A673 (cell line): ENCODE data around the gene TPSD1. TPM values are rescaled to one million over a fixed set of nuclear protein-coding genes. Genes with fewer than 3 reads are reported as not detected.

ENCODE experiments used
- BruUV-seq: library from RNA; stranded (reverse); fragments of 400-500 nt; replicated peaks from 2 replicates; lab custom pipeline; 2021; lab: Mats Ljungman, UMichigan
- CTCF ChIA-PET: fragments of 300-600 bp; sonication (Branson Sonifier 250); formaldehyde crosslinking; loops from one replicate; lab custom pipeline; 2022; ENCODE audit warnings: antibody characterized with exemption; lab: Charles Lee
- POLR2A ChIA-PET: fragments of 300-600 bp; sonication (Branson Sonifier 250); formaldehyde crosslinking; loops from one replicate; lab custom pipeline; 2022; ENCODE audit warnings: antibody characterized with exemption; ENCODE audit not compliant: low non-redundant PET; lab: Charles Lee
- DNase-seq: peaks from one replicate; pipeline ENCODE4 v3.0.0-alpha.2; 2015; ENCODE audit warnings: low spot score
- H3K27ac ChIP-seq: fragments of 200-600 bp; sonication (generic); 2 replicates; pipeline ENCODE4 v1.5.1; 2016; ENCODE audit warnings: mixed run types, low read depth, mild to moderate bottlenecking, mixed read lengths, antibody characterized with exemption, low read length; ENCODE audit not compliant: poor library complexity, severe bottlenecking
- H3K27me3 ChIP-seq: fragments of 200-600 bp; sonication (generic); replicated peaks from 2 replicates; pipeline ENCODE4 v1.6.1; 2017; ENCODE audit warnings: mixed run types, low read depth, mild to moderate bottlenecking, mixed read lengths, antibody characterized with exemption, low read length; ENCODE audit not compliant: insufficient read depth, poor library complexity
- H3K36me3 ChIP-seq: fragments of 200-600 bp; sonication (generic); 2 replicates; pipeline ENCODE4 v1.6.1; 2016; ENCODE audit warnings: mixed run types, mild to moderate bottlenecking, mixed read lengths, antibody characterized with exemption, low read length; ENCODE audit not compliant: insufficient read depth, poor library complexity, severe bottlenecking
- H3K4me1 ChIP-seq: fragments of 200-600 bp; sonication (generic); 2 replicates; pipeline ENCODE4 v1.6.1; 2017; ENCODE audit warnings: mixed run types, mild to moderate bottlenecking, mixed read lengths, antibody characterized with exemption, low read length; ENCODE audit not compliant: insufficient read depth, poor library complexity, severe bottlenecking
- H3K4me3 ChIP-seq: fragments of 200-600 bp; sonication (generic); 2 replicates; pipeline ENCODE4 v1.5.1; 2016; ENCODE audit warnings: low read depth, mixed run types, mild to moderate bottlenecking, mixed read lengths, low read length; ENCODE audit not compliant: poor library complexity, severe bottlenecking
- H3K9me3 ChIP-seq: fragments of 200-600 bp; sonication (generic); 2 replicates; pipeline ENCODE4 v1.6.1; 2016; ENCODE audit warnings: mixed run types, low read depth, mild to moderate bottlenecking, mixed read lengths, antibody characterized with exemption, low read length; ENCODE audit not compliant: poor library complexity, severe bottlenecking
- EZH2 ChIP-seq: fragments of 200-600 bp; sonication (generic); IDR thresholded peaks from 2 replicates; pipeline ENCODE4 v1.6.1; 2017; ENCODE audit warnings: borderline replicate concordance, low read depth, mild to moderate bottlenecking, mixed read lengths, antibody characterized with exemption, low read length; ENCODE audit not compliant: poor library complexity, severe bottlenecking
- intact Hi-C: fragments of 100-400 bp; cut with micrococcal nuclease; formaldehyde crosslinking; loops from one replicate; pipeline ENCODE4 v1.10.0; 2022; ENCODE audit not compliant: unreplicated experiment
- total RNA-seq: library from RNA; stranded (reverse); gene quantifications from 2 replicates; pipeline ENCODE4 v1.2.3, GENCODE V29; 2021
- TF ChIP-seq, protein P1 (sequence below): fragments of 300-800, 200-600 bp; sonication (generic); conservative IDR thresholded peaks from 2 replicates; pipeline ENCODE4 v1.5.1; 2017; ENCODE audit warnings: low read depth, mild to moderate bottlenecking, antibody characterized with exemption, low read length, moderate library complexity, mixed read lengths

Gene TPSD1
- total RNA-seq, 1 experiment from 2014 or later = 2.3 TPM

GRCh38 chr16:1298406-1298805, 42.5 kb downstream of the TPSD1 start:
- intact Hi-C loops = no loop called here
- ChIA-PET POLR2A (no interaction called here), CTCF (no interaction called here)
- H3K4me3 ChIP-seq = no peak overlapping the region
- no peaks in the 10 kb centered on the region for H3K27me3 ChIP-seq
- DNase-seq = no peak
- BruUV-seq = no TSS peak
- no peaks in the 10 kb centered on the region for H3K36me3 ChIP-seq
- TF ChIP-seq, protein P1, sequence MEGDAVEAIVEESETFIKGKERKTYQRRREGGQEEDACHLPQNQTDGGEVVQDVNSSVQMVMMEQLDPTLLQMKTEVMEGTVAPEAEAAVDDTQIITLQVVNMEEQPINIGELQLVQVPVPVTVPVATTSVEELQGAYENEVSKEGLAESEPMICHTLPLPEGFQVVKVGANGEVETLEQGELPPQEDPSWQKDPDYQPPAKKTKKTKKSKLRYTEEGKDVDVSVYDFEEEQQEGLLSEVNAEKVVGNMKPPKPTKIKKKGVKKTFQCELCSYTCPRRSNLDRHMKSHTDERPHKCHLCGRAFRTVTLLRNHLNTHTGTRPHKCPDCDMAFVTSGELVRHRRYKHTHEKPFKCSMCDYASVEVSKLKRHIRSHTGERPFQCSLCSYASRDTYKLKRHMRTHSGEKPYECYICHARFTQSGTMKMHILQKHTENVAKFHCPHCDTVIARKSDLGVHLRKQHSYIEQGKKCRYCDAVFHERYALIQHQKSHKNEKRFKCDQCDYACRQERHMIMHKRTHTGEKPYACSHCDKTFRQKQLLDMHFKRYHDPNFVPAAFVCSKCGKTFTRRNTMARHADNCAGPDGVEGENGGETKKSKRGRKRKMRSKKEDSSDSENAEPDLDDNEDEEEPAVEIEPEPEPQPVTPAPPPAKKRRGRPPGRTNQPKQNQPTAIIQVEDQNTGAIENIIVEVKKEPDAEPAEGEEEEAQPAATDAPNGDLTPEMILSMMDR = no peak
- TF ChIP-seq EZH2 = no peak
- H3K9me3 ChIP-seq = no peaks in the 10 kb centered on the region
- H3K27ac ChIP-seq = no peak overlapping the region
- no peaks in the 10 kb centered on the region for H3K4me1 ChIP-seq

DNA sequence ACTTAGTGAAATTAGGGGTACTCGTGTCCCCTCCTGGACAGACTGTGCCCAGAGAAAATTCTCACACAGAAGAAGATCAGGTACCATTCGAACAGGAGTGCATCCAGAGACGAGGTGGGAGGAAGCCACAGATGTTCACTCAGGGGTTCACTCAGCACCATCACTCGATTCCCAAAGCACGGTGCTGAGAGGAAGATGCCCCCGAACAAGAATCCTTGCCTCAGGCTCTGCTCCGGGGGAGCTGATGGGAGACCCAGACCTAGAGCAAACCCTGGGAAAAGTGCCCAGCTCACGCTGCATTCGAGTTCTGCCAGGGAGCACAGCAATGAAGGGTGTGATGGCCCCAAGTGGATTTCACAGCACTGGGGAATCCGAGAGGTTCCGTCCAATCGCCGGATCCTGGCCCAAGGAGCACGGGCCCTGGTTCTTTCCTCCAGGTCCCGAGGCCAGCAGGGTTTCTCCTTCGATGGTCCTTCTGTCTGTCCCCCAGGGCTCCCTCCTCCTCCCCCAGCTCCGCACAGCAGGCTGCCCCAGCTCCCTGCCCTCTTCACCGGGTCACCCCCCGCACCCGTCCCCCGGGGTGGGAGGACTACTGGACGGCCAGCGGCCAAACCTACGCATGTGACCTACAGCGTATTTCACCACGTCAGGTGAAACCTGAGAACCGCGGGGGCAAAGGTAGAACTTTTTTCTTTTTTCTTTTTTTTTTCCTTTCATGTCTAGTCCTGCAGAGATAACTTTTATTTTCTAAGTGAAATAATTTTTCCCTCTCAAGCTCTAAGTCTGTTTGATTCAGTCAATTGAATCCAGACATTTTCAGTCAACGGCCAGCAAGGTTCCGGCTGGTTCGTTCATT, 43.4 kb downstream of the TPSD1 start:
- no peaks in the 10 kb centered on the region for H3K36me3 ChIP-seq
- TF ChIP-seq, protein P1 = no peak
- no peak for TF ChIP-seq EZH2
- no peak for DNase-seq
- intact Hi-C loops = no loop called here
- CTCF ChIA-PET = no interaction called here
- POLR2A ChIA-PET = no interaction called here
- no peak overlapping the region for H3K27ac ChIP-seq
- no peaks in the 10 kb centered on the region for H3K9me3 ChIP-seq
- no peaks in the 10 kb centered on the region for H3K4me1 ChIP-seq
- no TSS peak for BruUV-seq
- no peaks in the 10 kb centered on the region for H3K27me3 ChIP-seq
- no peak overlapping the region for H3K4me3 ChIP-seq

- TF ChIP-seq, protein P1 = no peak
- no peak for TF ChIP-seq EZH2
- Histone ChIP-seq H3K36me3 (no peaks in the 10 kb centered on the region), H3K27ac (no peak overlapping the region), H3K9me3 (no peaks in the 10 kb centered on the region), H3K4me3 (no peak overlapping the region), H3K27me3 (no peaks in the 10 kb centered on the region), H3K4me1 (no peaks in the 10 kb centered on the region)
- no TSS peak for BruUV-seq
- POLR2A ChIA-PET = no interaction called here
- intact Hi-C loops = no loop called here
- CTCF ChIA-PET = no interaction called here
- no peak for DNase-seq
Observed at GRCh38 chr16:1299868-1300203, 44.0 kb downstream of the TPSD1 start.
